C4-2B (cell line): ENCODE data around the gene OR7E24.

ENCODE experiments used
- CTCF ChIP-seq: fragments of 450-650 bp; conservative IDR thresholded peaks from 2 replicates; pipeline ENCODE4 v1.5.1; 2017; ENCODE audit warnings: mild to moderate bottlenecking
- ZFX ChIP-seq: fragments of 450-650 bp; IDR thresholded peaks from 2 replicates; pipeline ENCODE4 v1.6.1; 2017

GRCh38 chr19:9296336-9296735, 45.6 kb downstream of the OR7E24 start:
- TF ChIP-seq CTCF, result no peak
- TF ChIP-seq ZFX, result no peak
